GM19467 (cell line): Measurements from ENCODE around the gene GCFC2.

ENCODE experiments used
- ATAC-seq: cut with Tn5 transposase; IDR thresholded peaks from one replicate; pipeline ENCODE4 v1.9.1; 2021; ENCODE audit warnings: mild to moderate bottlenecking, moderate library complexity; ENCODE audit not compliant: unreplicated experiment

The GCFC2 gene

GRCh38 chr2:75632813-75633212, 77.9 kb downstream of the GCFC2 start:
- no peak for ATAC-seq

- no peak for ATAC-seq
These were observed 78.5 kb downstream of the GCFC2 start for GRCh38 chr2:75632091-75632701.

GRCh38 chr2:75627902-75628504, 82.7 kb downstream of the GCFC2 start:
- ATAC-seq, result peak; percentile 84

GRCh38 chr2:75622929-75623328, 87.8 kb downstream of the GCFC2 start:
- ATAC-seq, result no peak

- ATAC-seq, result no peak
These were observed 88.2 kb downstream of the GCFC2 start for GRCh38 chr2:75622500-75622899.

- ATAC-seq, result no peak
These were observed 89.5 kb downstream of the GCFC2 start for GRCh38 chr2:75621228-75621627.

GRCh38 chr2:75619956-75620740, 90.6 kb downstream of the GCFC2 start:
- no peak for ATAC-seq

GRCh38 chr2:75616933-75617332, 93.8 kb downstream of the GCFC2 start:
- no peak for ATAC-seq

- ATAC-seq, result no peak
These were observed 94.3 kb downstream of the GCFC2 start for GRCh38 chr2:75616406-75616805.

- ATAC-seq, result no peak
These were observed 96.5 kb downstream of the GCFC2 start for GRCh38 chr2:75614162-75614651.

GRCh38 chr2:75612862-75613243, 97.9 kb downstream of the GCFC2 start:
- ATAC-seq, result no peak
